MCF 10A (cell line): Measurements from ENCODE around the gene ADAMTS18. TPM values are rescaled to one million over a fixed set of nuclear protein-coding genes. Genes with fewer than 3 reads are reported as not detected.
A peak's percentile ranks its signal among the peaks of the same experiment; 100 is the strongest.

Experiments
- BruUV-seq: library from RNA; stranded (reverse); fragments of 400-500 nt; replicated peaks from 2 replicates; lab custom pipeline; 2021; lab: Mats Ljungman, UMichigan
- CTCF ChIA-PET: fragments of 300-600 bp; sonication (Branson Sonifier 250); formaldehyde crosslinking; extraction: SDS; loops from one replicate; lab custom pipeline; 2021; ENCODE audit warnings: antibody characterized with exemption, inconsistent platforms; lab: Yijun Ruan, JAX
- POLR2A ChIA-PET: fragments of 300-600, 350-650 bp; sonication (Branson Sonifier 250); formaldehyde crosslinking; extraction: SDS; loops from one replicate; lab custom pipeline; 2020; ENCODE audit warnings: antibody characterized with exemption, inconsistent platforms; lab: Yijun Ruan, JAX
- DNase-seq: peaks from one replicate; pipeline ENCODE4 v3.0.0-alpha.2; 2018; ENCODE audit not compliant: unreplicated experiment
- H3K27ac Mint-ChIP-seq: one replicate; pipeline ENCODE4 v1.8.0; 2022; ENCODE audit warnings: mild to moderate bottlenecking, low read depth, mixed read lengths; ENCODE audit not compliant: unreplicated experiment
- H3K27me3 Mint-ChIP-seq: one replicate; pipeline ENCODE4 v1.8.0; 2022; ENCODE audit warnings: mixed read lengths; ENCODE audit not compliant: insufficient read depth, unreplicated experiment
- H3K36me3 Mint-ChIP-seq: one replicate; pipeline ENCODE4 v1.8.0; 2022; ENCODE audit warnings: mild to moderate bottlenecking, moderate library complexity, mixed read lengths; ENCODE audit not compliant: insufficient read depth, unreplicated experiment
- H3K4me1 Mint-ChIP-seq: one replicate; pipeline ENCODE4 v1.8.0; 2022; ENCODE audit warnings: mixed read lengths; ENCODE audit not compliant: insufficient read depth, unreplicated experiment
- H3K4me3 Mint-ChIP-seq: one replicate; pipeline ENCODE4 v1.8.0; 2022; ENCODE audit warnings: mild to moderate bottlenecking, moderate library complexity, mixed read lengths; ENCODE audit not compliant: unreplicated experiment
- H3K9me3 Mint-ChIP-seq: one replicate; pipeline ENCODE4 v1.8.0; 2022; ENCODE audit warnings: mixed read lengths; ENCODE audit not compliant: unreplicated experiment
- intact Hi-C: fragments of 100-400 bp; cut with micrococcal nuclease; formaldehyde crosslinking; loops from 2 replicates; pipeline ENCODE4 v1.14.1; 2022
- total RNA-seq: library from RNA; stranded (reverse); gene quantifications from 2 replicates; pipeline ENCODE4 v1.2.3, GENCODE V29; 2022
- TF ChIP-seq, protein P1 (sequence below): fragments of 200-600 bp; IDR thresholded peaks from one replicate; pipeline ENCODE4 v1.8.0; 2022; ENCODE audit warnings: antibody characterized with exemption, mild to moderate bottlenecking; ENCODE audit not compliant: unreplicated experiment

The ADAMTS18 gene
- total RNA-seq, 1 experiment from 2014 or later = not detected

DNA sequence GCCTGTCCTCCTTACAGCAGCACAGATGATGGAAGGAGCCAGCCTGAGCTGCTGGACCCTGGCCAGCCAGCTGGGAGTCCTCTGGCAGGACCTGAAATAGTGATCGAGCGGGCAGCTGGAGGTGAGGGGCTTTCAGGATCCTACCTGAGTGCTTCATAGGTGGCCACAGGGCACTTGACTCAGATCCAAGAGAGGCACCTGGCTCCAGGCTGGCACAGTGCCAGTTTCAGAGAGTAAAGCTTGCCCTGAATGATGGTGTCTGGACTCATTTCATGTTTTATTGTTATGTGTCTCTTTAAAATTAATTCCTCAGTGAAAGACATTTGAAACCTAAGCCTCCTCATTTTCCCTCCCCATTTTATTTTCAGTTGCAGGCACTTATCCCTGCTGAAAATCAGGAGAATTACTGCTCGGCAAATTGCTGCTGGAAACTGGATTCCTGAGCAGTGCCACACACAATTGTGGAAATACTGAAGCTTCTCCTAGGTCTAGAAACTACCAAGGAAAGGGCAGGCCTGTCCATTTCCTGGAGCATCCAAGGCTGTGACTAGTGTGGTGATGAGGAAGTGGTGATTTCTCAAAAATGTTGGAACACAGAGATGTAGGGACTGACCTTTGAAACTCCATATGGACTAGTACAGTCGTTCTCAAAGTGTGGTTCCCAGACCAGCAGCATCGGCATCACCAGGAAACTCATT is 16.1 kb upstream of the ADAMTS18 start:
- no peak overlapping the region for H3K4me3 Mint-ChIP-seq

DNA sequence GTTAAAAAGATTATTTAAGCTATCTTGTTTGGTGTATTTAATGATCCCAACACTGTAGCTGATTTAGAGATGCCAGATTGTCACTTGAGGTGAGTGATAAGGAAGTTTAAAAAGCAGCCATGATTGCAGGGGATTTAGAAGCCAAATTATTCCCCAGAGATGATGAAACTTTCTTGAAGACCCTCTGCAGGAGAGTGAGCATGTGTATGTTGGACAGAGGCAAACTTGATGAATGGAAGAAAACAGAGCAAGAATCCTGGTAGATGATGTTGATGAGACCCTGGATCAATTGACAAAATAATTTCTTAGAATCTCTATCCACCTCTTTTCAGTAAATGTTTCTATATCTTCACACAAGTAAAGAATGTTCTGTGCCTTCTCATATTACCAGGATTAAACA is 14.4 kb upstream of the ADAMTS18 start:
- DNase-seq = no peak
- BruUV-seq = no TSS peak
- intact Hi-C loops = no loop called here
- Mint-ChIP-seq H3K9me3 (no peaks in the 10 kb centered on the region), H3K4me1 (no peaks in the 10 kb centered on the region), H3K4me3 (no peak overlapping the region), H3K27ac (no peak overlapping the region), H3K36me3 (no peaks in the 10 kb centered on the region), H3K27me3 (peaks cover 60% of the 10 kb centered on the region)
- ChIA-PET POLR2A (no interaction called here), CTCF (interaction anchor here (0.5 to 0.6 kb wide), 2 partner anchors 15 to 670 kb away, joined by 3 read pairs; no protein-coding TSS in a partner anchor)
- TF ChIP-seq, protein P1, sequence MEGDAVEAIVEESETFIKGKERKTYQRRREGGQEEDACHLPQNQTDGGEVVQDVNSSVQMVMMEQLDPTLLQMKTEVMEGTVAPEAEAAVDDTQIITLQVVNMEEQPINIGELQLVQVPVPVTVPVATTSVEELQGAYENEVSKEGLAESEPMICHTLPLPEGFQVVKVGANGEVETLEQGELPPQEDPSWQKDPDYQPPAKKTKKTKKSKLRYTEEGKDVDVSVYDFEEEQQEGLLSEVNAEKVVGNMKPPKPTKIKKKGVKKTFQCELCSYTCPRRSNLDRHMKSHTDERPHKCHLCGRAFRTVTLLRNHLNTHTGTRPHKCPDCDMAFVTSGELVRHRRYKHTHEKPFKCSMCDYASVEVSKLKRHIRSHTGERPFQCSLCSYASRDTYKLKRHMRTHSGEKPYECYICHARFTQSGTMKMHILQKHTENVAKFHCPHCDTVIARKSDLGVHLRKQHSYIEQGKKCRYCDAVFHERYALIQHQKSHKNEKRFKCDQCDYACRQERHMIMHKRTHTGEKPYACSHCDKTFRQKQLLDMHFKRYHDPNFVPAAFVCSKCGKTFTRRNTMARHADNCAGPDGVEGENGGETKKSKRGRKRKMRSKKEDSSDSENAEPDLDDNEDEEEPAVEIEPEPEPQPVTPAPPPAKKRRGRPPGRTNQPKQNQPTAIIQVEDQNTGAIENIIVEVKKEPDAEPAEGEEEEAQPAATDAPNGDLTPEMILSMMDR = no peak

More for the DNA sequence above, 16.1 kb upstream of the ADAMTS18 start:
- DNase-seq = peak; percentile 34
- H3K36me3 Mint-ChIP-seq = no peaks in the 10 kb centered on the region
- BruUV-seq = no TSS peak
- intact Hi-C loops = no loop called here
- CTCF ChIA-PET = interaction anchor here (0.7 kb wide), 1 partner anchor 124 kb away, joined by 3 read pairs; no protein-coding TSS in a partner anchor
- no peaks in the 10 kb centered on the region for H3K9me3 Mint-ChIP-seq
- H3K27me3 Mint-ChIP-seq = peaks cover 51% of the 10 kb centered on the region
- no peak overlapping the region for H3K27ac Mint-ChIP-seq
- TF ChIP-seq, protein P1 = no peak
- POLR2A ChIA-PET = no interaction called here
- no peaks in the 10 kb centered on the region for H3K4me1 Mint-ChIP-seq

DNA sequence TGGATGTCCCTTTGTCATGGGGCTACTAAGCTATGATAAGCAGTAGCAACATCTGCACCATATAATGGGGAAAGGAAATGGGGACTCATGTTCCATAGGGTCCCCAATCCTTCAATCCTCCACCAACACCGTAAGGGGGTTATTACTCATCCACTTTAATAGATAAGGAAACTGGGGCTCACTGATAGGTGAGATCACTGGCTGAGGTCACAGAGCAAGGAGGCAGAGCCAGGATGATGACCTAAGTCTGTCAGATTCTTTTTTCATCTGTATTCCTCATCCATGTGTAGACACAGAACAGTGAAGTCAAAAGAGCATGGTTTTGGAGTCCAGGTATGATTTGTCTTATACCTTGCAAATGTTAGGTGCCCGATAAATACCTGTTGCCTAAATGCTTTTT is 10.5 kb upstream of the ADAMTS18 start:
- no peak for DNase-seq
- H3K36me3 Mint-ChIP-seq = no peaks in the 10 kb centered on the region
- intact Hi-C loops = no loop called here
- H3K4me3 Mint-ChIP-seq = no peak overlapping the region
- TF ChIP-seq, protein P1 = no peak
- H3K27ac Mint-ChIP-seq = no peak overlapping the region
- ChIA-PET CTCF (no interaction called here), POLR2A (no interaction called here)
- H3K4me1 Mint-ChIP-seq = no peaks in the 10 kb centered on the region
- H3K27me3 Mint-ChIP-seq = peaks cover 87% of the 10 kb centered on the region
- no peaks in the 10 kb centered on the region for H3K9me3 Mint-ChIP-seq
- no TSS peak for BruUV-seq

DNA sequence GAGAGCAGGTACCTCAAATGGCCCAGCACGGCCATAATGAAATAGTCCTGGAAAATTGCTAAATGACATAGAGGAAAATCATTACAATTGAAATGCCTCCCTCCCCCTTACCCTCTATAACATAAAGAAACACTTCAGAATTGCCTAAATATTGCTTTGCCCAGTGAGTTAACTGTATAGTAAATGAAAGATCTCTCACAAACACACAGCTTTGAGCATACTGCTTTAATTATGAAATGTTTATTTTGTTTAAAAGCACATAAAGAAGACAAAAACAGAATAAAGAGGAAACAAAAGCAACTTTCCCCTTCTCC is 9.3 kb upstream of the ADAMTS18 start:
- TF ChIP-seq, protein P1 = no peak
- H3K27me3 Mint-ChIP-seq = peaks cover 91% of the 10 kb centered on the region
- intact Hi-C loops = no loop called here
- H3K4me3 Mint-ChIP-seq = no peak overlapping the region
- no peaks in the 10 kb centered on the region for H3K4me1 Mint-ChIP-seq
- H3K9me3 Mint-ChIP-seq = no peaks in the 10 kb centered on the region
- DNase-seq = no peak
- no peaks in the 10 kb centered on the region for H3K36me3 Mint-ChIP-seq
- CTCF ChIA-PET = no interaction called here
- H3K27ac Mint-ChIP-seq = no peak overlapping the region
- no TSS peak for BruUV-seq
- POLR2A ChIA-PET = no interaction called here
